ENCODE measurements around the gene INSL3. TPM values are rescaled to one million over a fixed set of nuclear protein-coding genes. Genes with fewer than 3 reads are reported as not detected.

INSL3 gene
- total and polyA plus RNA-seq, 2 of the 13 experiments (the other 11 are each of a cell fraction or from before 2014, with no cell fraction given) = 0.30 TPM; not detected in 1

DNA sequence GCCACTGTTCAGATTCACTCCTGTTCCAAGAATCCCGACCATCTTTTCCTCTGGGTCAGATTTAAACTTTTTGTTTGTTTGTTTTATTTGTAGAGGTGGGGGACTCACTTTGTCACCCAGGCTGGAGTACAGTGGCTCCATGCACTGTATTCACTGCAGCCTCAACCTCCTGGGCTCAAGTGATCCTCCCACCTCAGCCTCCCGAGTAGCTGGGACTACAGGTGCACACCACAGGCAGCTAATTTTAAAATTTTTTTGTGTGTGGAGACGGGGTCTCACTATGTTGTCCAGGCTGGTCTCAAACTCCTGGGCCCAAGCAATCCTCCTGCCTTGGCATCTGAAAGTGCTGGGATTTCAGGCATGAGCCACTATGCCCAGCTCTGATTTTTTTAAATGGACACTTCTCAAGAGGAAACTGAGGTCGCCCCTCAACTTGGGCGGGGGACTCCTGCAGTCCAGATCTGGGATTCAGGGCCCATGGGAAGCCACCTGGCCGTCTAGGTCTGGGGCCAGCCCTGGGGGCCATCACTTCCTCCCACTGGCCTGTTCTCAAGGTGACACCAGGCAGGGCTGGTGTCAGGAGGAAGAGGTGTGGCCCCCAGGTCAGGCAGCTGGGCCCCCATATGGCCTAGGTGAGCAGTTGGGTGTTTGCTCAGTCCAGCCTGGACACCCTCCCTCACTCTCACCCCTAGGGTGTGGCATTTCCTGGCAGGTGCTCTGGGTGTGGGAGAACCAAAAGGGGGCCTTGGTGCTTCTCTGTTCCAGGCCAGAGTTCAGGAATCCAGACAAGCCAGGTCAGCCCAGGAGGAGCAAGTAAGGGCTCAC is 25.1 kb downstream of the INSL3 start (continued):
- TF ChIP-seq STAT5B (CRISPR knock-in tag; IDR thresholded peaks at IDR 0.05) (no peak), ZNF230 (CRISPR knock-in tag; IDR thresholded peaks at IDR 0.05) (no peak), ZFP36 (IDR thresholded peaks at IDR 0.05; ENCODE audit: borderline replicate concordance, low read depth, low read length, partially characterized antibody) (no peak), RFX3 (CRISPR knock-in tag; IDR thresholded peaks at IDR 0.05) (no peak), ZNF737 (CRISPR knock-in tag; IDR thresholded peaks at IDR 0.05; ENCODE audit: borderline replicate concordance) (no peak), MEIS1 (CRISPR knock-in tag; IDR thresholded peaks at IDR 0.05; ENCODE audit: borderline replicate concordance) (no peak), MEIS2 (CRISPR knock-in tag; IDR thresholded peaks at IDR 0.05) (no peak), ISX (CRISPR knock-in tag; conservative IDR thresholded peaks at IDR 0.05) (no peak), ZFX (CRISPR knock-in tag; IDR thresholded peaks at IDR 0.05; ENCODE audit: low read depth) (peak; percentile 42; the same call in 1 of the 2 replicates), TGIF2 (CRISPR knock-in tag; IDR thresholded peaks at IDR 0.05) (no peak), RCOR2 (CRISPR knock-in tag; IDR thresholded peaks at IDR 0.05) (no peak), ZSCAN20 (CRISPR knock-in tag; IDR thresholded peaks at IDR 0.05; ENCODE audit: borderline replicate concordance) (no peak), TRIM24 (CRISPR knock-in tag; IDR thresholded peaks at IDR 0.05) (no peak), JUN (CRISPR knock-in tag; IDR thresholded peaks at IDR 0.05) (no peak), RBAK (CRISPR knock-in tag; IDR thresholded peaks at IDR 0.05) (no peak), KLF11 (CRISPR knock-in tag; IDR thresholded peaks at IDR 0.05) (no peak), ZSCAN29 (CRISPR knock-in tag; conservative IDR thresholded peaks at IDR 0.05) (no peak), ATF7 (IDR thresholded peaks at IDR 0.05) (no peak), ATF7 (CRISPR knock-in tag; IDR thresholded peaks at IDR 0.05) (no peak), ADNP (CRISPR knock-in tag; IDR thresholded peaks at IDR 0.05) (no peak), ZNF615 (CRISPR knock-in tag; IDR thresholded peaks at IDR 0.05; ENCODE audit: borderline replicate concordance) (no peak), PAF1 (CRISPR knock-in tag; IDR thresholded peaks at IDR 0.05) (no peak), KDM6A (CRISPR knock-in tag; IDR thresholded peaks at IDR 0.05; ENCODE audit: low read depth) (peak; percentile 34; the same call in 1 of the 2 replicates), TCF7L2 (IDR thresholded peaks at IDR 0.05; ENCODE audit: low read depth, low read length) (no peak), PRDM10 (CRISPR knock-in tag; IDR thresholded peaks at IDR 0.05; ENCODE audit: low read depth) (no peak), ZNF101 (CRISPR knock-in tag; IDR thresholded peaks at IDR 0.05; ENCODE audit: borderline replicate concordance, low read depth) (no peak), TBL1XR1 (IDR thresholded peaks at IDR 0.05; ENCODE audit: borderline replicate concordance, low read length, partially characterized antibody) (no peak)
